ENCODE results near the gene SOCS4.
"Not testable (repeated sequence)": the region's sequence is repeated elsewhere in the genome, so short reads cannot be mapped to it uniquely, and the experiment has no call there.

- not testable (repeated sequence) for TF ChIP-seq CTCF, POLR2A (IDR thresholded peaks at IDR 0.05)
These were observed 37.9 kb downstream of the SOCS4 start for GRCh38 chr14:55064896-55065295.

Data from adrenal gland (tissue), 5 donors.